PC-3 (cell line): ENCODE data around the gene DSG3.

ENCODE experiments used
- EZH2 ChIP-seq: fragments of 300-600 bp; sonication (generic); IDR thresholded peaks from one replicate; pipeline ENCODE4 v1.6.1; 2017; ENCODE audit warnings: antibody characterized with exemption, mild to moderate bottlenecking, low read length; ENCODE audit not compliant: unreplicated experiment
- TF ChIP-seq, protein P1 (sequence below): fragments of 300-600 bp; sonication (generic); conservative IDR thresholded peaks from 2 replicates; pipeline ENCODE4 v1.5.1; 2017; ENCODE audit warnings: antibody characterized with exemption, low read depth, mild to moderate bottlenecking, low read length

DNA sequence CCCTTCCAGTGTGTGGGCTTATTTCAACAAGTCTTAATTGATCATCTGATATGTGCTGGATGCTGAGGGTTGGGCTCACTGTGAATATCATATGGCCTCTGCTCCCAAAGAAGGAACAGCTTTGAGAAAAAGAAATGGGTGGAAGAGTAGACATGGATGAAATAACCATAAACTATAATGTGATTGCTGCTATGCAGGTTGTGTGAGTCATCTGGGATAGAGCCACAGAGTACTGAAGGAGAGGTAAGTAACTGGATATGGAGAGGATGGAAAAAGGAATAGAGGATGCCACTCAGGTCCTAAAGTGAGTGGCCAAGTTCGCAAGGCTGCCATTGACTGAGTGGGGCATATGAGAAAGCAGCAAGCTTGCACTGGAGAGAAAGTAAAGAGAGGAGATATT is 41.8 kb downstream of the DSG3 start:
- TF ChIP-seq, protein P1, sequence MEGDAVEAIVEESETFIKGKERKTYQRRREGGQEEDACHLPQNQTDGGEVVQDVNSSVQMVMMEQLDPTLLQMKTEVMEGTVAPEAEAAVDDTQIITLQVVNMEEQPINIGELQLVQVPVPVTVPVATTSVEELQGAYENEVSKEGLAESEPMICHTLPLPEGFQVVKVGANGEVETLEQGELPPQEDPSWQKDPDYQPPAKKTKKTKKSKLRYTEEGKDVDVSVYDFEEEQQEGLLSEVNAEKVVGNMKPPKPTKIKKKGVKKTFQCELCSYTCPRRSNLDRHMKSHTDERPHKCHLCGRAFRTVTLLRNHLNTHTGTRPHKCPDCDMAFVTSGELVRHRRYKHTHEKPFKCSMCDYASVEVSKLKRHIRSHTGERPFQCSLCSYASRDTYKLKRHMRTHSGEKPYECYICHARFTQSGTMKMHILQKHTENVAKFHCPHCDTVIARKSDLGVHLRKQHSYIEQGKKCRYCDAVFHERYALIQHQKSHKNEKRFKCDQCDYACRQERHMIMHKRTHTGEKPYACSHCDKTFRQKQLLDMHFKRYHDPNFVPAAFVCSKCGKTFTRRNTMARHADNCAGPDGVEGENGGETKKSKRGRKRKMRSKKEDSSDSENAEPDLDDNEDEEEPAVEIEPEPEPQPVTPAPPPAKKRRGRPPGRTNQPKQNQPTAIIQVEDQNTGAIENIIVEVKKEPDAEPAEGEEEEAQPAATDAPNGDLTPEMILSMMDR, result no peak
- TF ChIP-seq EZH2, result no peak
